ENCODE results near the gene CYP46A1. TPM values are rescaled to one million over a fixed set of nuclear protein-coding genes. Genes with fewer than 3 reads are reported as not detected.

Gene CYP46A1
- total and polyA plus RNA-seq, 4 donors: 0.33 to 2.5 (median 1.4) TPM

- Histone ChIP-seq H3K9ac (ENCODE audit: insufficient read depth in 1 of 2, low read length in 2 of 2) (no peak overlapping the region), H3K36me3 (ENCODE audit: control insufficient read depth in 4 of 4, insufficient read depth in 4 of 4, low read length in 4 of 4) (no peaks in the 10 kb centered on the region), H3K9me3 (ENCODE audit: control insufficient read depth in 4 of 4, insufficient read depth in 3 of 4, low read length in 3 of 4) (no peaks in the 10 kb centered on the region), H3K4me3 (no peak overlapping the region), H3K27me3 (ENCODE audit: control insufficient read depth in 3 of 3, insufficient read depth in 3 of 3, low read length in 2 of 3) (peaks cover 0 to 4% (median 0%) of the 10 kb centered on the region in 3 donors), H3K4me1 (ENCODE audit: control insufficient read depth in 5 of 5, insufficient read depth in 5 of 5, low read length in 5 of 5) (peaks cover 7 to 38% (median 10%) of the 10 kb centered on the region in 5 donors), H3K27ac (ENCODE audit: low read depth in 1 of 2, low read length in 1 of 2) (no peak overlapping the region)
- TF ChIP-seq, protein P1, sequence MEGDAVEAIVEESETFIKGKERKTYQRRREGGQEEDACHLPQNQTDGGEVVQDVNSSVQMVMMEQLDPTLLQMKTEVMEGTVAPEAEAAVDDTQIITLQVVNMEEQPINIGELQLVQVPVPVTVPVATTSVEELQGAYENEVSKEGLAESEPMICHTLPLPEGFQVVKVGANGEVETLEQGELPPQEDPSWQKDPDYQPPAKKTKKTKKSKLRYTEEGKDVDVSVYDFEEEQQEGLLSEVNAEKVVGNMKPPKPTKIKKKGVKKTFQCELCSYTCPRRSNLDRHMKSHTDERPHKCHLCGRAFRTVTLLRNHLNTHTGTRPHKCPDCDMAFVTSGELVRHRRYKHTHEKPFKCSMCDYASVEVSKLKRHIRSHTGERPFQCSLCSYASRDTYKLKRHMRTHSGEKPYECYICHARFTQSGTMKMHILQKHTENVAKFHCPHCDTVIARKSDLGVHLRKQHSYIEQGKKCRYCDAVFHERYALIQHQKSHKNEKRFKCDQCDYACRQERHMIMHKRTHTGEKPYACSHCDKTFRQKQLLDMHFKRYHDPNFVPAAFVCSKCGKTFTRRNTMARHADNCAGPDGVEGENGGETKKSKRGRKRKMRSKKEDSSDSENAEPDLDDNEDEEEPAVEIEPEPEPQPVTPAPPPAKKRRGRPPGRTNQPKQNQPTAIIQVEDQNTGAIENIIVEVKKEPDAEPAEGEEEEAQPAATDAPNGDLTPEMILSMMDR (IDR thresholded peaks at IDR 0.05; ENCODE audit: control extremely low read depth, extremely low read depth): no peak
- DNase-seq (peak; percentile 34 to 56 (median 42)), ATAC-seq (ENCODE audit: insufficient read depth, low FRiP score) (peak; percentile 75)
- WGBS, 2 donors: 58 to 77% methylated on average over 21 of the region's 21 CpGs
Observed at GRCh38 chr14:99755629-99756603, 71.8 kb downstream of the CYP46A1 start.

DNA sequence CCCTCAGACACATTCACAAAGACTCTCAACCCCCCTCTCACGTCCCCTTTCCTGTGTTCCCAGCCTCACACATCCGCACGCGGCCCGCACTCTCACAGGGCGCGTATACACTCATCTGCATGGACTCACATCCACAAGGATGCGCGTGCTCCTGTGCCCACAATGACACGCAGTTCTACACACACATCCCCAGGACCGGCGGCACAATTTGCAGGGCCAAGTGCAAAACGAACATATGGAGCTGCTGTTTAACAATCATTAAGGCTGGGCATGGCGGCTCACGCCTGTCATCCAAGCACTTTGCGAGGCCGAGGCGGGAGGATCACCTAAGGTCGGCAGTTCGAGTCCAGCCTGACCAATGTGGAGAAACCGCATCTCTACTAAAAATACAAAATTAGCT lies 72.7 kb downstream of the CYP46A1 start:
- ATAC-seq (ENCODE audit: insufficient read depth, low FRiP score) (no peak), DNase-seq (no peak)
- WGBS, 2 donors: 91 to 95% methylated on average over 21 of the region's 21 CpGs
- Histone ChIP-seq H3K36me3 (ENCODE audit: control insufficient read depth in 4 of 4, insufficient read depth in 4 of 4, low read length in 4 of 4) (no peaks in the 10 kb centered on the region), H3K4me3 (no peak overlapping the region), H3K9ac (ENCODE audit: insufficient read depth in 1 of 2, low read length in 2 of 2) (no peak overlapping the region), H3K4me1 (ENCODE audit: control insufficient read depth in 5 of 5, insufficient read depth in 5 of 5, low read length in 5 of 5) (peaks cover 5 to 33% (median 8%) of the 10 kb centered on the region in 5 donors), H3K27ac (ENCODE audit: low read depth in 1 of 2, low read length in 1 of 2) (peak overlapping the region in 1 of 2 donors; percentile 12), H3K9me3 (ENCODE audit: control insufficient read depth in 4 of 4, insufficient read depth in 3 of 4, low read length in 3 of 4) (no peaks in the 10 kb centered on the region), H3K27me3 (ENCODE audit: control insufficient read depth in 3 of 3, insufficient read depth in 3 of 3, low read length in 2 of 3) (no peaks in the 10 kb centered on the region)
- TF ChIP-seq, protein P1 (IDR thresholded peaks at IDR 0.05; ENCODE audit: control extremely low read depth, extremely low read depth): no peak

DNA sequence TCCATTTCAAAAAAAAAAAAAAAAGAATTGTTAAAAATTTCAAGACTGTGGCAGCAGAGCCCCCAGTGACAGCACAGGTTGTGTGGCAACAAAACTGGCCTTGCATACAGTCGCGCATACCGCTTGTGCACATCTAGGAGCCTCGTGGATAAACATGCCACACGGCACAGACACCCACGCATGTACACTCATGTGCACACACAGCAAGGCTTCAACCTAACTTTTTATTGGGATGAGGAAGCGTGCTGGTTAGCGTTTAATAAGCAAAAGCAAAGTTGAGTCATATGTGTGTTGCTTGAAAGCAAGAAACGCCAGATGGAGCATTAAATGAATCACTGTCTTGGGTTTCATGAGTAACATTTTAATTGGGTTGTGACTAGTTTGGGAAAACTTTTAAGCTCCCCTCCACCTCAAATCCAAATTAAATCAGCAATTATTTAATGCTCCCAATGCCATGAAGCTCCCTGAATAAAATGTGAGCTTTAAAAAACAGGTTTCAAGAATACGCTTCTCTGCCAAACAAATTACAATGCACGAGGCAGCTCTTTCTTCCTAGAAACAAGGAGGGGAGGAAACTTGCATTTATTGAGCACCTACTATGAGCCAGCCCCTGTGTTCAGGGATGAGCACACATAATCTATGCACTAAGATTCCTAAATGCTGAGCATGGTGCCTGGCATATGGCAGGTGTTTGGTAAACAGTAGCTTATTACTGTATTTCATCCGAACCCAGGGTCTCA lies 73.4 kb downstream of the CYP46A1 start:
- TF ChIP-seq, protein P1 (IDR thresholded peaks at IDR 0.05; ENCODE audit: control extremely low read depth, extremely low read depth): no peak
- Histone ChIP-seq H3K9me3 (ENCODE audit: control insufficient read depth in 4 of 4, insufficient read depth in 3 of 4, low read length in 3 of 4) (no peaks in the 10 kb centered on the region), H3K27ac (ENCODE audit: low read depth in 1 of 2, low read length in 1 of 2) (no peak overlapping the region), H3K27me3 (ENCODE audit: control insufficient read depth in 3 of 3, insufficient read depth in 3 of 3, low read length in 2 of 3) (no peaks in the 10 kb centered on the region), H3K36me3 (ENCODE audit: control insufficient read depth in 4 of 4, insufficient read depth in 4 of 4, low read length in 4 of 4) (no peaks in the 10 kb centered on the region), H3K4me1 (ENCODE audit: control insufficient read depth in 5 of 5, insufficient read depth in 5 of 5, low read length in 5 of 5) (peaks cover 0 to 29% (median 8%) of the 10 kb centered on the region in 5 donors), H3K9ac (ENCODE audit: insufficient read depth in 1 of 2, low read length in 2 of 2) (no peak overlapping the region), H3K4me3 (no peak overlapping the region)
- WGBS, 2 donors: 87 to 92% methylated on average over 12 of the region's 12 CpGs
- DNase-seq: no peak
- ATAC-seq (ENCODE audit: insufficient read depth, low FRiP score): no peak

Measured in lung (tissue), 12 donors.